Middle frontal gyrus (tissue), 1 donor: ENCODE data around the gene AJUBA.
"Not testable (repeated sequence)": the region's sequence is repeated elsewhere in the genome, so short reads cannot be mapped to it uniquely, and the experiment has no call there.

Source experiments
- DNase-seq: peaks from one replicate; pipeline ENCODE4 v3.0.0-alpha.2; 2015; ENCODE audit warnings: low spot score; ENCODE audit errors: extremely low spot score

Gene AJUBA

GRCh38 chr14:22952418-22952817, 29.9 kb downstream of the AJUBA start:
- no peak for DNase-seq

GRCh38 chr14:22951795-22952194, 30.6 kb downstream of the AJUBA start:
- DNase-seq = not testable (repeated sequence)

GRCh38 chr14:22945642-22946041, 36.7 kb downstream of the AJUBA start:
- DNase-seq = no peak

GRCh38 chr14:22939684-22940083, 42.7 kb downstream of the AJUBA start:
- DNase-seq = no peak

DNA sequence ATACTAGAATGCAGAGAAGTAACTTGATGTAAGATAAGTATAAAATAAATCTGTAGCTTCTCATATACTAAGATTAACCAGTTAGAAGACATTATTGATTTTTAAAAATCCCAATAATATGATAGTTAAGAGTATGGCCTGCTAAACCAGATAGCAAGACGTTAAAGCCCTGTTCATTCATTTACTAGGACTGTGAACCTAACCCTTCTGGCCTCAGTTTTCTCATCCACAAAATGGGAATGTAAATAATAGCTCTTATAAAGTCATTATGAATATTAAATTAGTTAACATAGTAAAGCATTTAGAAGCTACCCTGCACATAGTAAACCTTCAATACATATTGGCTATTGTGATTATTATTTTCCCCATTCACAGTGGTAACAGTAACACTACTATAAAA, 47.2 kb downstream of the AJUBA start:
- DNase-seq = no peak

- DNase-seq = no peak
Measured at GRCh38 chr14:22932146-22932545, 50.2 kb downstream of the AJUBA start.

GRCh38 chr14:22929961-22930364, 52.4 kb downstream of the AJUBA start:
- no peak for DNase-seq

GRCh38 chr14:22929104-22929960, 53.0 kb downstream of the AJUBA start, which contains the start of gene PRMT5:
TSS of gene PRMT5 (minus strand) at chr14:22929376. CDS start at chr14:22929361, 15 bp downstream.
- peak; percentile 100 for DNase-seq

- no peak for DNase-seq
Measured at GRCh38 chr14:22928237-22929103, 53.9 kb downstream of the AJUBA start.

DNA sequence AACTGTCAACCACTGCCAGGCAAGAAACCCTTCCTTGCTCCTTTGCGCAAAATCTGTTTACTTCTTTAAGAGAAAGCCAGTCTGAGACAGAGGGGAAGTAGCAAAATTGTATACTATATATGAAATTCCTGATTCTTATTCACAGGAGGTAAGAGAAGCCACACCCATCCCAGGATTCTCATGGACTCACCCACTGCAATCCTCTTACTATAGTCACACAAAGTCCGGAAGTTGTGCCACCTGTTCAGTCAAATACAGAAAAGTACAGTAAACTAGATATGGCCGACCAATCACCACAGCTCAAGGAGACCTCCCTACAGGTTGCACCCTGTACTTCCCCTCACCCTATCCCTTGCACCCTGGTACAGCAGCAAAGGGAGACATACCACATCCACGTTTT, 56.0 kb downstream of the AJUBA start:
- DNase-seq = no peak

- no peak for DNase-seq
Measured at GRCh38 chr14:22925513-22925912, 56.8 kb downstream of the AJUBA start.

DNA sequence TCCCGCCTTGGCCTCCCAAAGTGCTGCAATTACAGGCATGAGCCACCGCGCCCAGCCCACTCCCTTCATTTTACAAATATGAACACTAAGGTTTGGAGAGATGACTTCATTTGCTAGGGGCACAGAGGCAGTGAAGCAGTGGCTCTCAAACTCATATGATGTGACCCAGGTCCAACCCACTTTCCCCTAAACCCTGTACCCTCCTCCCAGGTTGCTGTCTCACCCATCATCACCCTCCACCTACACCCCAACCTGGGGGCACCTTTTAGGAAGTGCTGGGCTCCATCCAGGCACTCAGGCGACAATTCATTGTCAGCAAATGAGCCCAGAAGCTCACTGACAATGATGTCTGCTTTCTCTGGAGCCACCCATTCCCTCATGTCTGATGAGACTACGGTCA, 58.6 kb downstream of the AJUBA start:
- DNase-seq = no peak

DNA sequence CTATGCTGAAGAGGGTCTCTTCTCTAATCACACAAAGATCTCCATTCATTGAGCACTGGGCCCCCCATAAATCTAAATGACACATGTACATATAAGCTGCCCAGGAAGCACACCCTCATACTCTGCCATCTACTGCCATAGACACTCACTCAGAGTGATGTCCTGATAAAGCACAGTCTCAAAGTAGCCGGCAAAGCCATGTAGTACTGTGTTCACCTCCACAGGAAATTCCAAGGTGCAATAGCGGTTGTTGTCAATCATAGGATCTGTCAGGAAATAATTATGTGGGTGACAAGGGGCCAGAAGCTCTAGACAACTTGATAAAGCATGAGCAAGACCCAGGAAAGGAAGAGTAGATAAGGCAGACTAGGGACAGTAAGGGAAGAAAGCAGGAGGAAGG, 60.1 kb downstream of the AJUBA start:
- no peak for DNase-seq
